ENCODE measurements around the gene MAN1A1. TPM values are rescaled to one million over a fixed set of nuclear protein-coding genes. Genes with fewer than 3 reads are reported as not detected.

The MAN1A1 gene
- total RNA-seq, 1 donor, result 104 TPM

GRCh38 chr6:119138906-119139541 lies 210.5 kb downstream of the MAN1A1 start:
- DNase-seq (ENCODE audit: low read depth), result peak; percentile 48
- TF ChIP-seq CTCF (IDR thresholded peaks at IDR 0.05; ENCODE audit: insufficient read depth, low read depth, low read length), result no peak
- H3K4me3 ChIP-seq (ENCODE audit: low read depth, low read length), result no peak overlapping the region

- TF ChIP-seq CTCF (IDR thresholded peaks at IDR 0.05; ENCODE audit: insufficient read depth, low read depth, low read length), result no peak
- peak; percentile 66 for DNase-seq (ENCODE audit: low read depth)
- no peak overlapping the region for H3K4me3 ChIP-seq (ENCODE audit: low read depth, low read length)
Measured at GRCh38 chr6:119137194-119138072, 212.1 kb downstream of the MAN1A1 start.

- no peak overlapping the region for H3K4me3 ChIP-seq (ENCODE audit: low read depth, low read length)
- no peak for DNase-seq (ENCODE audit: low read depth)
- TF ChIP-seq CTCF (IDR thresholded peaks at IDR 0.05; ENCODE audit: insufficient read depth, low read depth, low read length), result no peak
Measured at GRCh38 chr6:119134752-119135151, 214.8 kb downstream of the MAN1A1 start.

GRCh38 chr6:119133400-119133799 lies 216.2 kb downstream of the MAN1A1 start:
- no peak for DNase-seq (ENCODE audit: low read depth)
- no peak for TF ChIP-seq CTCF (IDR thresholded peaks at IDR 0.05; ENCODE audit: insufficient read depth, low read depth, low read length)

GRCh38 chr6:119132261-119132981 lies 217.1 kb downstream of the MAN1A1 start:
- no peak for TF ChIP-seq CTCF (IDR thresholded peaks at IDR 0.05; ENCODE audit: insufficient read depth, low read depth, low read length)
- H3K4me3 ChIP-seq (ENCODE audit: low read depth, low read length), result no peak overlapping the region
- DNase-seq (ENCODE audit: low read depth), result no peak

More at GRCh38 chr6:119133400-119133799, 216.2 kb downstream of the MAN1A1 start:
- H3K4me3 ChIP-seq (ENCODE audit: low read depth, low read length), result no peak overlapping the region

GRCh38 chr6:119129968-119130484 lies 219.5 kb downstream of the MAN1A1 start:
- no peak for TF ChIP-seq CTCF (IDR thresholded peaks at IDR 0.05; ENCODE audit: insufficient read depth, low read depth, low read length)
- DNase-seq (ENCODE audit: low read depth), result peak; percentile 70

More at GRCh38 chr6:119129968-119130484, 219.5 kb downstream of the MAN1A1 start:
- no peak overlapping the region for H3K4me3 ChIP-seq (ENCODE audit: low read depth, low read length)
